Measurements from ENCODE around the gene CTRB2.

The CTRB2 gene

GRCh38 chr16:75231570-75231969 is 24.6 kb upstream of the CTRB2 start:
- Histone ChIP-seq H3K36me3 (ENCODE audit: control insufficient read depth, insufficient read depth, low read length) (peaks cover 82% of the 10 kb centered on the region), H3K9me3 (ENCODE audit: control insufficient read depth, insufficient read depth, low read depth, low read length) (no peaks in the 10 kb centered on the region), H3K9ac (ENCODE audit: low read length) (no peak overlapping the region), H3K4me3 (ENCODE audit: low read depth, low read length) (no peak overlapping the region), H3K27me3 (ENCODE audit: control insufficient read depth, insufficient read depth, low read length) (no peaks in the 10 kb centered on the region), H3K27ac (ENCODE audit: low read depth, low read length) (no peak overlapping the region), H3K4me1 (ENCODE audit: control insufficient read depth, insufficient read depth, low read length) (no peaks in the 10 kb centered on the region)

GRCh38 chr16:75230471-75231110 is 23.6 kb upstream of the CTRB2 start:
- H3K9ac ChIP-seq (ENCODE audit: low read length) = no peak overlapping the region
- H3K27me3 ChIP-seq (ENCODE audit: control insufficient read depth, insufficient read depth, low read length) = no peaks in the 10 kb centered on the region
- no peaks in the 10 kb centered on the region for H3K4me1 ChIP-seq (ENCODE audit: control insufficient read depth, insufficient read depth, low read length)
- H3K9me3 ChIP-seq (ENCODE audit: control insufficient read depth, insufficient read depth, low read depth, low read length) = no peaks in the 10 kb centered on the region
- peaks cover 72% of the 10 kb centered on the region for H3K36me3 ChIP-seq (ENCODE audit: control insufficient read depth, insufficient read depth, low read length)
- no peak overlapping the region for H3K27ac ChIP-seq (ENCODE audit: low read depth, low read length)
- no peak overlapping the region for H3K4me3 ChIP-seq (ENCODE audit: low read depth, low read length)

GRCh38 chr16:75229172-75230031 is 22.4 kb upstream of the CTRB2 start:
- no peak overlapping the region for H3K9ac ChIP-seq (ENCODE audit: low read length)
- no peaks in the 10 kb centered on the region for H3K27me3 ChIP-seq (ENCODE audit: control insufficient read depth, insufficient read depth, low read length)
- no peak overlapping the region for H3K4me3 ChIP-seq (ENCODE audit: low read depth, low read length)
- H3K36me3 ChIP-seq (ENCODE audit: control insufficient read depth, insufficient read depth, low read length) = peaks cover 61% of the 10 kb centered on the region
- no peak overlapping the region for H3K27ac ChIP-seq (ENCODE audit: low read depth, low read length)
- no peaks in the 10 kb centered on the region for H3K9me3 ChIP-seq (ENCODE audit: control insufficient read depth, insufficient read depth, low read depth, low read length)
- H3K4me1 ChIP-seq (ENCODE audit: control insufficient read depth, insufficient read depth, low read length) = no peaks in the 10 kb centered on the region

GRCh38 chr16:75228143-75228976 is 21.4 kb upstream of the CTRB2 start:
- no peak overlapping the region for H3K4me3 ChIP-seq (ENCODE audit: low read depth, low read length)
- no peak overlapping the region for H3K27ac ChIP-seq (ENCODE audit: low read depth, low read length)
- H3K9me3 ChIP-seq (ENCODE audit: control insufficient read depth, insufficient read depth, low read depth, low read length) = no peaks in the 10 kb centered on the region
- H3K27me3 ChIP-seq (ENCODE audit: control insufficient read depth, insufficient read depth, low read length) = no peaks in the 10 kb centered on the region
- H3K4me1 ChIP-seq (ENCODE audit: control insufficient read depth, insufficient read depth, low read length) = no peaks in the 10 kb centered on the region
- H3K9ac ChIP-seq (ENCODE audit: low read length) = no peak overlapping the region
- H3K36me3 ChIP-seq (ENCODE audit: control insufficient read depth, insufficient read depth, low read length) = peaks cover 51% of the 10 kb centered on the region

GRCh38 chr16:75227361-75228142 is 20.6 kb upstream of the CTRB2 start:
- Histone ChIP-seq H3K4me3 (ENCODE audit: low read depth, low read length) (no peak overlapping the region), H3K9me3 (ENCODE audit: control insufficient read depth, insufficient read depth, low read depth, low read length) (no peaks in the 10 kb centered on the region), H3K4me1 (ENCODE audit: control insufficient read depth, insufficient read depth, low read length) (no peaks in the 10 kb centered on the region), H3K27ac (ENCODE audit: low read depth, low read length) (no peak overlapping the region), H3K27me3 (ENCODE audit: control insufficient read depth, insufficient read depth, low read length) (no peaks in the 10 kb centered on the region), H3K9ac (ENCODE audit: low read length) (no peak overlapping the region), H3K36me3 (ENCODE audit: control insufficient read depth, insufficient read depth, low read length) (peaks cover 43% of the 10 kb centered on the region)

GRCh38 chr16:75226550-75227360 is 19.8 kb upstream of the CTRB2 start:
- Histone ChIP-seq H3K9me3 (ENCODE audit: control insufficient read depth, insufficient read depth, low read depth, low read length) (no peaks in the 10 kb centered on the region), H3K4me1 (ENCODE audit: control insufficient read depth, insufficient read depth, low read length) (no peaks in the 10 kb centered on the region), H3K36me3 (ENCODE audit: control insufficient read depth, insufficient read depth, low read length) (peaks cover 39% of the 10 kb centered on the region), H3K9ac (ENCODE audit: low read length) (no peak overlapping the region), H3K4me3 (ENCODE audit: low read depth, low read length) (no peak overlapping the region), H3K27ac (ENCODE audit: low read depth, low read length) (no peak overlapping the region), H3K27me3 (ENCODE audit: control insufficient read depth, insufficient read depth, low read length) (no peaks in the 10 kb centered on the region)

GRCh38 chr16:75225678-75226515 is 18.9 kb upstream of the CTRB2 start:
- H3K36me3 ChIP-seq (ENCODE audit: control insufficient read depth, insufficient read depth, low read length) = peaks cover 32% of the 10 kb centered on the region
- H3K4me1 ChIP-seq (ENCODE audit: control insufficient read depth, insufficient read depth, low read length) = no peaks in the 10 kb centered on the region
- H3K9ac ChIP-seq (ENCODE audit: low read length) = no peak overlapping the region
- no peaks in the 10 kb centered on the region for H3K27me3 ChIP-seq (ENCODE audit: control insufficient read depth, insufficient read depth, low read length)
- H3K9me3 ChIP-seq (ENCODE audit: control insufficient read depth, insufficient read depth, low read depth, low read length) = no peaks in the 10 kb centered on the region
- no peak overlapping the region for H3K27ac ChIP-seq (ENCODE audit: low read depth, low read length)
- no peak overlapping the region for H3K4me3 ChIP-seq (ENCODE audit: low read depth, low read length)

GRCh38 chr16:75225092-75225491 is 18.1 kb upstream of the CTRB2 start:
- no peak overlapping the region for H3K27ac ChIP-seq (ENCODE audit: low read depth, low read length)
- no peaks in the 10 kb centered on the region for H3K27me3 ChIP-seq (ENCODE audit: control insufficient read depth, insufficient read depth, low read length)

GRCh38 chr16:75224306-75225082 is 17.5 kb upstream of the CTRB2 start:
- Histone ChIP-seq H3K4me1 (ENCODE audit: control insufficient read depth, insufficient read depth, low read length) (no peaks in the 10 kb centered on the region), H3K9me3 (ENCODE audit: control insufficient read depth, insufficient read depth, low read depth, low read length) (no peaks in the 10 kb centered on the region), H3K36me3 (ENCODE audit: control insufficient read depth, insufficient read depth, low read length) (peaks cover 19% of the 10 kb centered on the region), H3K4me3 (ENCODE audit: low read depth, low read length) (no peak overlapping the region), H3K27ac (ENCODE audit: low read depth, low read length) (no peak overlapping the region), H3K27me3 (ENCODE audit: control insufficient read depth, insufficient read depth, low read length) (no peaks in the 10 kb centered on the region), H3K9ac (ENCODE audit: low read length) (no peak overlapping the region)

More at GRCh38 chr16:75225092-75225491, 18.1 kb upstream of the CTRB2 start:
- Histone ChIP-seq H3K4me3 (ENCODE audit: low read depth, low read length) (no peak overlapping the region), H3K9me3 (ENCODE audit: control insufficient read depth, insufficient read depth, low read depth, low read length) (no peaks in the 10 kb centered on the region), H3K36me3 (ENCODE audit: control insufficient read depth, insufficient read depth, low read length) (peaks cover 25% of the 10 kb centered on the region), H3K9ac (ENCODE audit: low read length) (no peak overlapping the region), H3K4me1 (ENCODE audit: control insufficient read depth, insufficient read depth, low read length) (no peaks in the 10 kb centered on the region)

All from HUES6 (cell line).